LNCaP clone FGC (cell line): ENCODE measurements around the gene FILIP1L.

Experiments used
- DNase-seq: peaks from one replicate; pipeline ENCODE4 v3.0.0-alpha.2; 2011; ENCODE audit warnings: low read depth
- H3K4me3 ChIP-seq: 2 replicates; pipeline ENCODE4 v1.5.1; 2011; ENCODE audit warnings: mild to moderate bottlenecking, low read depth, low read length, control low read depth
- TF ChIP-seq, protein P1 (sequence below): IDR thresholded peaks from 2 replicates; pipeline ENCODE4 v1.5.1; 2012; ENCODE audit warnings: mild to moderate bottlenecking; ENCODE audit not compliant: control insufficient read depth, insufficient read depth; ENCODE audit errors: extremely low read depth

Gene FILIP1L

DNA sequence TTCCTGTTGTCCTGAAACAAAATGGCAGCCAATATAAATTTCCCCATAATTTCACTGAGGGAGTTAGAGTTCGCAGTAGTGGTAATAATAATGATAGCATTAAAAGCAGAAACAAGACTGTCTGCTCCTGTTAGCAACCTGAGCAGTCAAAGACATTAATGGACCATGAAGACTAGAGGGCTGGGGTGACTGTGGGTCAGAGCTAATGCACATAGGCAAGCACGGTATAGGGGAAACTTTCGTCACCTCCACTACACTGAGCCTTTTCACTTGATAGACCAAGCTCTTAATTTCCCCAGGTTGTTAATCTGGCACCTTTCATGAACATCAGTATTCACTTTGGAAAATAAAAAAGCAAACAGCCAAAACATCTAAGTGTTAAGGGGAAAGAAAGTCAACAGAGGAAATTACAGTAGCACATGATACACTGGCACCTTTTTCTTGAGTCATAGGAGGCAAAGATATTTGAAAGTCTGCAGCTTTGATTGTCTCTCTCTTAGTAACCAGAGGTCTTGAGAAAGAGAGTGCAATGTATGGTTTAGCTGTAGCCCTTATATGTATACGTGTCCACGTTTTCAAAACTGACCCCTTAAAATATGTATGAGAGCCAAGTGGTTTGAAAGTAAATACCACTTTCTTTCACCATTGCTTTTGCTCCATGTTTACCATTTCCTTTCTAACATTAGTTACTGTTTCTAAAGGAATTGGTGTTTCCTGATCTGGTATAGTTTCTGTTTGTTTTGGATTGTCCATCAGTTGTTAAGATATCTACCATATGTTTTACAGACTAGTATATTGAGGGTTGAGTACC, 104.8 kb downstream of the FILIP1L start:
- DNase-seq: no peak
- no peak overlapping the region for H3K4me3 ChIP-seq
- TF ChIP-seq, protein P1, sequence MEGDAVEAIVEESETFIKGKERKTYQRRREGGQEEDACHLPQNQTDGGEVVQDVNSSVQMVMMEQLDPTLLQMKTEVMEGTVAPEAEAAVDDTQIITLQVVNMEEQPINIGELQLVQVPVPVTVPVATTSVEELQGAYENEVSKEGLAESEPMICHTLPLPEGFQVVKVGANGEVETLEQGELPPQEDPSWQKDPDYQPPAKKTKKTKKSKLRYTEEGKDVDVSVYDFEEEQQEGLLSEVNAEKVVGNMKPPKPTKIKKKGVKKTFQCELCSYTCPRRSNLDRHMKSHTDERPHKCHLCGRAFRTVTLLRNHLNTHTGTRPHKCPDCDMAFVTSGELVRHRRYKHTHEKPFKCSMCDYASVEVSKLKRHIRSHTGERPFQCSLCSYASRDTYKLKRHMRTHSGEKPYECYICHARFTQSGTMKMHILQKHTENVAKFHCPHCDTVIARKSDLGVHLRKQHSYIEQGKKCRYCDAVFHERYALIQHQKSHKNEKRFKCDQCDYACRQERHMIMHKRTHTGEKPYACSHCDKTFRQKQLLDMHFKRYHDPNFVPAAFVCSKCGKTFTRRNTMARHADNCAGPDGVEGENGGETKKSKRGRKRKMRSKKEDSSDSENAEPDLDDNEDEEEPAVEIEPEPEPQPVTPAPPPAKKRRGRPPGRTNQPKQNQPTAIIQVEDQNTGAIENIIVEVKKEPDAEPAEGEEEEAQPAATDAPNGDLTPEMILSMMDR: no peak

DNA sequence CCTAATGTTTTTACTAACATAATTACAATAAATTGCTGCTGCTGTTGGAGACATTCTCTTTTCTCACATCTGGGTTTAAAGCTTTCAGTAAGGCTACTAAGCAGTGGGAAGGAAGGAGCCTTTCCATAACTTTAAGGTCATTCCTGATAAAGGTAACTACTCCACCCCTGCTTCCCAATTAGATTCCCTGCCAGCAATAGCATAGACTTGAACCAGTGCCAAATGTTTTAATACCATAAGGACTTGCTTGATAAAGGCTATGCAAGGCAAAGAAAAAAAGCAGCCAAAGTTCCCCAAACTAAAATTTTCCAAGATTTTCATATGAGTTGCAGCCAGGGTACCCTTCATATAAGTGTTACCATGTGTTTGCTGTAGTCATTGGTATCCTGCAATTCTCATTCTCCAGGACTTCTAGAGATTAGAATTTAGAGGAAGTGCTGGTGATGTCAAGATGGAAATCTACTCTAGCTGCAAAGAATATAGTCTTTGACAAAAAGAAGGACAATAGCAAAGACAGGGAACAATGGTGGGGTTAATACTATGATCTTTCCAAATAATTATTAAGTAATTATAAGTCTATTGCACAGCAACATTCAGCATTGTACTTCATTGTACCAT, 106.1 kb downstream of the FILIP1L start:
- H3K4me3 ChIP-seq: no peak overlapping the region
- DNase-seq: no peak
- TF ChIP-seq, protein P1: no peak

DNA sequence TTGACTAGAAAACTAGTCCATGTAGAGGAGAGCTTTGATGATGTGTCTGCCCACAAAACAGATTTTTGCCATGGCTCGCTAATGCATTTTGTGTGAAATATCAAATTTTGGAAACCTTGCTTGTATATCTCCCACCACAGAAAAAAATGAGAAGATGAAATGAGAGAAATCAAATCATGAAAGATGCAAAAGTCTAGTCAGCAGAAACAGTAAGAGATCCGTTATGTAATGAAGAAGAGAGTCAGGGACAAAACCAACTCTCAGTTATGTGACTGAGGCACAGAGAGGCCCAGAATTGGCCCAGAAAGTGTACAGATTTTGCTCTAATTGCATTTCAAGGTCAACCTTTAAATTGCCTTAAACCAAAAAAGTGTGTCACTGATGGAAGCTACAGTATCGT, 107.0 kb downstream of the FILIP1L start:
- DNase-seq: no peak
- no peak overlapping the region for H3K4me3 ChIP-seq
- TF ChIP-seq, protein P1: no peak

DNA sequence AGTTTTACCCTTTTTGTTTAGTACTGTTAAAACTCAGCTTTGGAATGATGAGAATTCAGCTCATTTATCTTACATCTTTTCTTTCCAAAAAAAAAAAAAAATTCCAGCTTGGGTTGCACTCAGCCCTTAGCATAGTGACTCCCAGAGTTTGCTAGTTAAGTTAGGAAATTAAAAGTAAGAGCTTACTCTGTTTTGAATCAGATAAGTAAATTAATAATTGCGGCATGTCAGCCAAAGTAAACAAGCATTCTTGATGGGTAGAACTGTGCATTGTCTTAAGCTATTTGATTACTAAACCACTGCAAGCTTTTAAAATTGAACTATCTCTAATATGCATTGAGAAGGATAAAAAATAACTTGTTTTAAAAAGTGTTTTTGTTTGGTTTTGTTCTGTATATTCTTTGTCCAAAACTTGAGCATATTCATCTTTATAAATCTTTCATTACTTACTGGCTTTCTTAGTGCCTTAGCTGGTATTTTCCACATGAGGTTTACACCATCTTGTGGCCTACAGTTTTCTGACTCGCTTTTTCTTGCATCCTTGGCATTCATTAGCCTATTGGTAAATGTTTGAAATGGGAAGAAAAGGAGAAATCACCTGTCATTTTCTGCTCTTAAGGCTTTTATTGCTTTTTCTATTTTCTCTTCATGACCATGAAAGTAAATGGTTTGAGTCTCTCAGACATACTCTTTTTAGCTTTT, 107.6 kb downstream of the FILIP1L start:
- H3K4me3 ChIP-seq: no peak overlapping the region
- DNase-seq: peak; percentile 79
- TF ChIP-seq, protein P1: no peak

DNA sequence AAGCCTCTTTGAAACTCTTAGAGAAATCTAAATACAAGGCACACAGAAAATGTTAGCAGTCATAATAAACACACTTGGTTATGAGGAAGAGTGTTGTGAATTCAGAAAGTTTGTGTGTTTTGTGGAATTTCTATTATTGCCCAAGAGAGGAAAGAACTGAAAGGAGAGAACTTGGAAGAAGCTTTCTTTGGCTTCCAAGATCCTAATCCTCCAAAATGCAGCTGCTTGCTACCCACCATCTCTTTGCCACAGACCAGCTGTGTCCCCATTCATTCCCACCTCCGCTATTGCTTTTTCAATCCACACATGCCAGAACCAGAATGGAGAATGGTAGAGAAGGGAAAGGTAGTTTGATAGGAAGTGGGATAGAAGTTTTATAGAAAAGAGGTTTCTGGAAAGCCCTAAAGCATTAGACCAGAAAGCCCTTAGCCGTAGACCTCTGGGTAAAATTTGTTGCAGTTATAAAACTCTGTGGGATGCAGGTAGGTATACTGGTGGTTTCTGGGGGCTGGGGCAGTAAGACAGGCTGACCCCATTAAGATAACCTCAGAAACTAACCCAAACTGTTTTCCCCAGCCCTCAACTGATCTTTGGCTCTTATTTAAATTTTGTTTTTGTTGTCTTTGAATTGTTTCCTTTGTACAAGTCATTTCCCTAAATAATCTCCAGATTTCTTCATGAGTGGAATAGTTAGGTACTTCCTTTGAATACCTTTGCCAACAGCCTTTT, 108.5 kb downstream of the FILIP1L start:
- H3K4me3 ChIP-seq: no peak overlapping the region
- DNase-seq: no peak
- TF ChIP-seq, protein P1: no peak

DNA sequence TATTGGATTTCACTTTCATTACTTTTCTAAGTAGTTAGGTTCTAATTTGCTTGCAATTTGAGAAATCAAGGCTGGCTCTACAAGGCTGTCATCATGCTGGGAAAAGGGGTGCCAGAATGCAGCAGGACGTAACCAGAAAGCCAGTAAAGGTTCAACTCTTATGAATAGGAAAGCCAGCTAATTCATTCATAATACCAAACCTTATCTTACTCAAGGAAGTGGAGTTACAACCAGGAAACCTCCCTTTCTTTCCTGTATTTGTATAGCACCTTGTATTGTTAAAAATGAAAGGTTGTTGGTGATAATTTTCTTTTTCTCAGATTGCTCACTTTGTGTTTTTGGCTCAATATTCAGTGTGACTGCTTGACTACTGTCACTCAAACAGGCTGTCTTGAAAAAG, 109.4 kb downstream of the FILIP1L start:
- no peak for DNase-seq
- H3K4me3 ChIP-seq: no peak overlapping the region
- TF ChIP-seq, protein P1: no peak
